H9 (cell line): ENCODE data around the gene CCDC91. TPM values are rescaled to one million over a fixed set of nuclear protein-coding genes. Genes with fewer than 3 reads are reported as not detected.

Experiments used
- DNase-seq: peaks from one replicate; pipeline ENCODE4 v3.0.0-alpha.2; 2017
- H2AFZ ChIP-seq: one replicate; pipeline ENCODE4 v1.6.1; 2013; ENCODE audit warnings: mild to moderate bottlenecking, low read length, control low read depth, moderate library complexity
- H2AK5ac ChIP-seq: 2 replicates; pipeline ENCODE4 v1.6.1; 2013; ENCODE audit warnings: low read length, control low read depth, mixed read lengths; ENCODE audit not compliant: insufficient read length
- H2BK120ac ChIP-seq: one replicate; pipeline ENCODE4 v1.6.1; 2013; ENCODE audit warnings: low read depth, mild to moderate bottlenecking, low read length, control low read depth, inconsistent platforms; ENCODE audit not compliant: poor library complexity, severe bottlenecking
- H2BK12ac ChIP-seq: 2 replicates; pipeline ENCODE4 v1.6.1; 2013; ENCODE audit warnings: low read length, control low read depth, mixed read lengths, low read depth; ENCODE audit not compliant: insufficient read length
- H2BK15ac ChIP-seq: 2 replicates; pipeline ENCODE4 v1.6.1; 2013; ENCODE audit warnings: low read depth, low read length, control low read depth
- H2BK20ac ChIP-seq: one replicate; pipeline ENCODE4 v1.6.1; 2013; ENCODE audit warnings: low read depth, mild to moderate bottlenecking, low read length, control low read depth, inconsistent platforms; ENCODE audit not compliant: poor library complexity, severe bottlenecking
- H2BK5ac ChIP-seq: 2 replicates; pipeline ENCODE4 v1.6.1; 2013; ENCODE audit warnings: low read length, control low read depth, mixed read lengths; ENCODE audit not compliant: insufficient read length
- H3K14ac ChIP-seq: 2 replicates; pipeline ENCODE4 v1.6.1; 2013; ENCODE audit warnings: low read length, control low read depth; ENCODE audit not compliant: insufficient read depth
- H3K18ac ChIP-seq: 2 replicates; pipeline ENCODE4 v1.6.1; 2013; ENCODE audit warnings: low read depth, mild to moderate bottlenecking, mixed read lengths, low read length, control low read depth; ENCODE audit not compliant: insufficient read length
- H3K23ac ChIP-seq: 2 replicates; pipeline ENCODE4 v1.6.1; 2013; ENCODE audit warnings: low read length, control low read depth, mixed read lengths, low read depth; ENCODE audit not compliant: insufficient read length
- H3K23me2 ChIP-seq: 2 replicates; pipeline ENCODE4 v1.6.1; 2013; ENCODE audit warnings: low read depth, mild to moderate bottlenecking, mixed read lengths, low read length, control low read depth; ENCODE audit not compliant: insufficient read length, poor library complexity, severe bottlenecking
- H3K27ac ChIP-seq: 2 replicates; pipeline ENCODE4 v1.5.1; 2013; ENCODE audit warnings: low read length, control low read depth, mixed read lengths, low read depth; ENCODE audit not compliant: insufficient read length
- H3K27me3 ChIP-seq: 2 replicates; pipeline ENCODE4 v1.6.1; 2013; ENCODE audit warnings: low read length, control low read depth, inconsistent platforms; ENCODE audit not compliant: insufficient read depth
- H3K4ac ChIP-seq: 2 replicates; pipeline ENCODE4 v1.6.1; 2013; ENCODE audit warnings: low read depth, mild to moderate bottlenecking, control low read depth, inconsistent platforms, low read length, moderate library complexity
- H3K4me1 ChIP-seq: 2 replicates; pipeline ENCODE4 v1.6.1; 2013; ENCODE audit warnings: low read length, control low read depth, inconsistent platforms; ENCODE audit not compliant: insufficient read depth
- H3K4me2 ChIP-seq: 2 replicates; pipeline ENCODE4 v1.6.1; 2013; ENCODE audit warnings: low read length, control low read depth, mixed read lengths; ENCODE audit not compliant: insufficient read length, insufficient read depth
- H3K56ac ChIP-seq: 2 replicates; pipeline ENCODE4 v1.6.1; 2013; ENCODE audit warnings: low read depth, mild to moderate bottlenecking, mixed read lengths, low read length, control low read depth; ENCODE audit not compliant: insufficient read length
- H3K79me1 ChIP-seq: 2 replicates; pipeline ENCODE4 v1.6.1; 2013; ENCODE audit warnings: low read depth, mild to moderate bottlenecking, moderate library complexity, low read length, control low read depth, inconsistent platforms; ENCODE audit not compliant: insufficient read depth, poor library complexity, severe bottlenecking
- H3K79me2 ChIP-seq: 2 replicates; pipeline ENCODE4 v1.6.1; 2013; ENCODE audit warnings: low read length, control low read depth, inconsistent platforms; ENCODE audit not compliant: insufficient read depth
- H3K9ac ChIP-seq: 2 replicates; pipeline ENCODE4 v1.6.1; 2013; ENCODE audit warnings: low read length, control low read depth, mixed read lengths; ENCODE audit not compliant: insufficient read length; ENCODE audit errors: extremely low read depth
- H3K9me3 ChIP-seq: one replicate; pipeline ENCODE4 v1.6.1; 2013; ENCODE audit warnings: low read depth, low read length, inconsistent platforms; ENCODE audit not compliant: control insufficient read depth
- H3T11ph ChIP-seq: one replicate; pipeline ENCODE4 v1.6.1; 2013; ENCODE audit warnings: mild to moderate bottlenecking, low read length, control low read depth, inconsistent platforms
- H4K20me1 ChIP-seq: one replicate; pipeline ENCODE4 v1.6.1; 2013; ENCODE audit not compliant: control insufficient read depth, insufficient read length, insufficient read depth
- H4K5ac ChIP-seq: 2 replicates; pipeline ENCODE4 v1.6.1; 2013; ENCODE audit warnings: low read depth, mild to moderate bottlenecking, mixed read lengths, low read length, control low read depth; ENCODE audit not compliant: insufficient read length
- H4K8ac ChIP-seq: replicated peaks from 2 replicates; pipeline ENCODE4 v1.6.1; 2013; ENCODE audit warnings: low read length, control low read depth, mixed read lengths, low read depth; ENCODE audit not compliant: insufficient read length
- H4K91ac ChIP-seq: 2 replicates; pipeline ENCODE4 v1.6.1; 2013; ENCODE audit warnings: low read depth, mild to moderate bottlenecking, moderate library complexity, mixed read lengths, low read length, control low read depth; ENCODE audit not compliant: insufficient read length
- H3K27ac Mint-ChIP-seq, 3 experiments: 2 replicates in 2 of 3; 3 replicates in 1 of 3; pipeline ENCODE4 v1.8.0; 2020 to 2021; ENCODE audit warnings: mixed read lengths in 3 of 3, mild to moderate bottlenecking in 1 of 3, moderate library complexity in 1 of 3
- H3K27me3 Mint-ChIP-seq: 2 replicates; pipeline ENCODE4 v1.8.0; 2021; ENCODE audit warnings: low read depth, mild to moderate bottlenecking, moderate library complexity, mixed read lengths
- H3K36me3 Mint-ChIP-seq, 3 experiments: 2 replicates in 2 of 3; 3 replicates in 1 of 3; pipeline ENCODE4 v1.8.0; 2020 to 2021; ENCODE audit warnings: low read depth in 3 of 3, mixed read lengths in 3 of 3; ENCODE audit not compliant: insufficient read depth in 1 of 3
- H3K4me1 Mint-ChIP-seq, 2 experiments: 2 replicates each; pipeline ENCODE4 v1.8.0; 2020; ENCODE audit warnings: mixed read lengths in 2 of 2
- H3K4me3 Mint-ChIP-seq, 2 experiments: 2 replicates in 1 of 2; 3 replicates in 1 of 2; pipeline ENCODE4 v1.8.0; 2020 to 2021; ENCODE audit warnings: mild to moderate bottlenecking in 2 of 2, mixed read lengths in 2 of 2, moderate library complexity in 1 of 2
- H3K9me3 Mint-ChIP-seq, 2 experiments: 2 replicates in 1 of 2; 3 replicates in 1 of 2; pipeline ENCODE4 v1.8.0; 2020; ENCODE audit warnings: mild to moderate bottlenecking in 2 of 2, mixed read lengths in 2 of 2, moderate library complexity in 1 of 2
- WGBS: extraction: QIAGEN DNeasy Blood & Tissue Kit; methylation state at CpG from one replicate; pipeline ENCODE4 v1.1.7; 2013; ENCODE audit warnings: missing lambda C conversion rate, low lambda C conversion rate, mixed read lengths; ENCODE audit not compliant: insufficient read length; ENCODE audit errors: extremely low coverage; 5-methylcytosine and 5-hydroxymethylcytosine counted together
- total RNA-seq: library from RNA; stranded (reverse); gene quantifications from 2 replicates; pipeline ENCODE4 v1.2.1, GENCODE V29; 2021
- TF ChIP-seq, protein P1 (sequence below): fragments of 200-600 bp; sonication (generic); conservative IDR thresholded peaks from 3 replicates; pipeline ENCODE4 v1.8.0; 2021; ENCODE audit warnings: antibody characterized with exemption, mild to moderate bottlenecking

The CCDC91 gene
- total RNA-seq, 1 experiment from 2014 or later: 22.7 TPM

DNA sequence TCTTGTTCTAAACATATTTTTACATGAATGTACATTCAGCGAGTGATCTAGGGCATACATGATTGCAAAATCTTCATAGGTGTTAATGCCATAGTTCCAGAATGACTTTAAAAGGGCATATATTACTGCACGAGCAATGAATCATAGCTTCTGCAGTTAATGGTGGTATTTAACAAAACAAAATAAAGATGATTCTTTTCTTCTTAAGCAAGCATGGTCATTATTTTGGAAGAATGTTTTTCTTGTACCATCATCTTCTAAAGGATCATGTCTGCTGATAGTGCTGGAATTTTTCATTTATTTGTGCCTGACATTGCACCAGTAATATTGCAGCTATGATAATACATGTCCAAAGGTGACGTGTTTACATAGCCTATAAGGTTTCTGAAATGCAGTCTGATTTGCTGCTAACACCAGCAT lies 388.6 kb downstream of the CCDC91 start:
- H4K20me1 ChIP-seq: no peaks in the 10 kb centered on the region
- H3K23me2 ChIP-seq: no peaks in the 10 kb centered on the region
- no peak overlapping the region for H3K23ac ChIP-seq
- H3K4me2 ChIP-seq: no peak overlapping the region
- no peaks in the 10 kb centered on the region for H3K9me3 ChIP-seq
- H3K79me1 ChIP-seq: no peaks in the 10 kb centered on the region
- no peak overlapping the region for H2BK15ac ChIP-seq
- no peak overlapping the region for H2BK20ac ChIP-seq
- no peak overlapping the region for H2BK120ac ChIP-seq
- no peak overlapping the region for H3K4me3 Mint-ChIP-seq
- no peak overlapping the region for H4K5ac ChIP-seq
- no peak overlapping the region for H2BK5ac ChIP-seq
- H3K27ac ChIP-seq: no peak overlapping the region
- no peak overlapping the region for H4K8ac ChIP-seq
- no peaks in the 10 kb centered on the region for H3K27me3 Mint-ChIP-seq
- H2AFZ ChIP-seq: no peak overlapping the region
- H3K4me1 ChIP-seq: no peaks in the 10 kb centered on the region
- H3K79me2 ChIP-seq: no peaks in the 10 kb centered on the region
- no peak overlapping the region for H4K91ac ChIP-seq
- H3K9me3 Mint-ChIP-seq: no peaks in the 10 kb centered on the region
- no peak overlapping the region for H3K56ac ChIP-seq
- H3K36me3 Mint-ChIP-seq: no peaks in the 10 kb centered on the region
- TF ChIP-seq, protein P1, sequence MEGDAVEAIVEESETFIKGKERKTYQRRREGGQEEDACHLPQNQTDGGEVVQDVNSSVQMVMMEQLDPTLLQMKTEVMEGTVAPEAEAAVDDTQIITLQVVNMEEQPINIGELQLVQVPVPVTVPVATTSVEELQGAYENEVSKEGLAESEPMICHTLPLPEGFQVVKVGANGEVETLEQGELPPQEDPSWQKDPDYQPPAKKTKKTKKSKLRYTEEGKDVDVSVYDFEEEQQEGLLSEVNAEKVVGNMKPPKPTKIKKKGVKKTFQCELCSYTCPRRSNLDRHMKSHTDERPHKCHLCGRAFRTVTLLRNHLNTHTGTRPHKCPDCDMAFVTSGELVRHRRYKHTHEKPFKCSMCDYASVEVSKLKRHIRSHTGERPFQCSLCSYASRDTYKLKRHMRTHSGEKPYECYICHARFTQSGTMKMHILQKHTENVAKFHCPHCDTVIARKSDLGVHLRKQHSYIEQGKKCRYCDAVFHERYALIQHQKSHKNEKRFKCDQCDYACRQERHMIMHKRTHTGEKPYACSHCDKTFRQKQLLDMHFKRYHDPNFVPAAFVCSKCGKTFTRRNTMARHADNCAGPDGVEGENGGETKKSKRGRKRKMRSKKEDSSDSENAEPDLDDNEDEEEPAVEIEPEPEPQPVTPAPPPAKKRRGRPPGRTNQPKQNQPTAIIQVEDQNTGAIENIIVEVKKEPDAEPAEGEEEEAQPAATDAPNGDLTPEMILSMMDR: no peak
- H3K14ac ChIP-seq: no peak overlapping the region
- WGBS: no CpG with 5 or more reads among the region's 3 CpGs
- no peaks in the 10 kb centered on the region for H3K27me3 ChIP-seq
- H2BK12ac ChIP-seq: no peak overlapping the region
- H3K4ac ChIP-seq: no peak overlapping the region
- no peak overlapping the region for H2AK5ac ChIP-seq
- no peaks in the 10 kb centered on the region for H3K4me1 Mint-ChIP-seq
- no peak overlapping the region for H3K18ac ChIP-seq
- H3K9ac ChIP-seq: no peak overlapping the region
- H3K27ac Mint-ChIP-seq: no peak overlapping the region
- no peak overlapping the region for H3T11ph ChIP-seq
- no peak for DNase-seq
